Tibial nerve (tissue), 4 donors: Measurements from ENCODE around the gene AP2A2.

Experiments used
- EP300 ChIP-seq, 2 donors: sonication (generic); formaldehyde crosslinking; IDR thresholded peaks; one replicate each; pipeline ENCODE4 v1.6.1; 2017; ENCODE audit warnings: antibody characterized with exemption in 2 of 2, mild to moderate bottlenecking in 1 of 2
- TF ChIP-seq, protein P1 (sequence below), 5 experiments: fragments of 200-600 bp in 3 of 5; fragments of 450-650 bp in 2 of 5; sonication (generic) in 3 of 5; IDR thresholded peaks; one replicate each; pipeline ENCODE4 v1.5.1; 2016 to 2019; ENCODE audit warnings: antibody characterized with exemption in 5 of 5, mild to moderate bottlenecking in 3 of 5, moderate library complexity in 2 of 5

DNA sequence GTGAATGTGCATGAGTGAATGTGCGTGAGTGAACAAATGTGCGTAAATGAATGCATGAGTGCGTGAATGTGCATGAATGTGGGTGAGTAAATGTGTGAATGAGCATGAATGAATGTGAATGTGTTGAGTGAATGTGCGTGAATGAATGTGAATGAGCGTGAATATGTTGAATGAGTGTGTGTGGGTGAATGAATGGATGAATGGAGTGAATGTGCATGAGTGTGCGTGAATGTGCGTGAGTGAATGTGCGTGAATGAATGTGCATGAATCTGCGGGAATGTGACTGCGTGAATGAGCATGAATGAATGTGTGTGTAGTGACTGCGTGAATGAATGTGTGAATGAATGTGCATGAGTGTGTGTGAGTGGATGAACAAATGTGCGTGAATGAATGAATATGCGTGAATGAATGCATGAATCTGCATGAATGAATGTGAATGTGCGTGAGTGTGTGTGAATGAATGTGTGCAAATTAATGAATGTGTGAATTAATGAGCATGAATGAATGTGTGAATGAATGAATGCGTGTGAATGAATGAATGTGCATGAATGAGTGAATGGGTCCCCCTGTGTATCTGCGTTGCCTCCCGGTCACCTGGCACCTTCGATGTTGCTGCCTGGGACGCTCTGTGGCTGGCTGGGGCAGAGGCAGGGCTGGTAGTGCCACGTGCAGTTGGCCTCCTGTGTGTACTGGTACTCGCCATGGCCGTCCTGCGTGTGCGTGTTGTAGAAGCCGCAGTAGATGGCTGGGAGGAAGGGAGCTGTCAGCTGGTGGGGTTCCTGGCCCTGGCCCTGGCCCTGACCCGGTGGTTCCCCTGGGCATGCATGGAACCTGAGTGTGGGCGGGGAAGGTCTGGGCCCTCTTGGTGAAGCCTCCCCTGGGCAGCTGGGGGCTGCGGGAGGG lies 97.5 kb downstream of the AP2A2 start:
- TF ChIP-seq, protein P1, sequence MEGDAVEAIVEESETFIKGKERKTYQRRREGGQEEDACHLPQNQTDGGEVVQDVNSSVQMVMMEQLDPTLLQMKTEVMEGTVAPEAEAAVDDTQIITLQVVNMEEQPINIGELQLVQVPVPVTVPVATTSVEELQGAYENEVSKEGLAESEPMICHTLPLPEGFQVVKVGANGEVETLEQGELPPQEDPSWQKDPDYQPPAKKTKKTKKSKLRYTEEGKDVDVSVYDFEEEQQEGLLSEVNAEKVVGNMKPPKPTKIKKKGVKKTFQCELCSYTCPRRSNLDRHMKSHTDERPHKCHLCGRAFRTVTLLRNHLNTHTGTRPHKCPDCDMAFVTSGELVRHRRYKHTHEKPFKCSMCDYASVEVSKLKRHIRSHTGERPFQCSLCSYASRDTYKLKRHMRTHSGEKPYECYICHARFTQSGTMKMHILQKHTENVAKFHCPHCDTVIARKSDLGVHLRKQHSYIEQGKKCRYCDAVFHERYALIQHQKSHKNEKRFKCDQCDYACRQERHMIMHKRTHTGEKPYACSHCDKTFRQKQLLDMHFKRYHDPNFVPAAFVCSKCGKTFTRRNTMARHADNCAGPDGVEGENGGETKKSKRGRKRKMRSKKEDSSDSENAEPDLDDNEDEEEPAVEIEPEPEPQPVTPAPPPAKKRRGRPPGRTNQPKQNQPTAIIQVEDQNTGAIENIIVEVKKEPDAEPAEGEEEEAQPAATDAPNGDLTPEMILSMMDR (IDR thresholded peaks at IDR 0.05), result no peak
- no peak for TF ChIP-seq EP300 (IDR thresholded peaks at IDR 0.05)
